ENCODE results near the gene GLIPR1L2. TPM values are rescaled to one million over a fixed set of nuclear protein-coding genes. Genes with fewer than 3 reads are reported as not detected.
"Not testable (repeated sequence)": the region's sequence is repeated elsewhere in the genome, so short reads cannot be mapped to it uniquely, and the experiment has no call there.

GLIPR1L2 gene
- total RNA-seq (1.5 TPM), polyA plus RNA-seq (ENCODE audit: insufficient read depth in 1 of 8, insufficient read length in 8 of 8, low replicate concordance in 1 of 8) (1 to 10 TPM in 6 of 8 donors, under 1 TPM in 2; 0.54 to 1.9 (median 1.6) TPM)
- long read RNA-seq, donor 1, partial matches to known transcripts: 0 of 1 reads
- long read RNA-seq, donor 1, other reads (novel, unspliced or antisense): 0 of 1 reads
- long read RNA-seq, donor 2: 0 reads
- long read RNA-seq, donor 3: 0 reads
- long read RNA-seq, donor 4: 0 reads
- long read RNA-seq, donor 5, partial matches to known transcripts: 0 of 1 reads
- long read RNA-seq, donor 5, other reads (novel, unspliced or antisense): 0 of 1 reads
- long read RNA-seq, donor 6: 0 reads
- long read RNA-seq, donor 7: 0 reads
- long read RNA-seq, donor 8, partial matches to known transcripts: 0 of 1 reads
- long read RNA-seq, donor 8, other reads (novel, unspliced or antisense): 0 of 1 reads
- long read RNA-seq, donor 9: 0 reads
- long read RNA-seq, donor 10, partial matches to known transcripts: 0 of 3 reads
- long read RNA-seq, donor 10, other reads (novel, unspliced or antisense): 0 of 3 reads
- long read RNA-seq, donor 11: 0 reads

- Histone ChIP-seq H3K9me3 (replicated peaks; ENCODE audit: control insufficient read depth, low read depth, low read length) (no peaks in the 10 kb centered on the region), H3K36me3 (ENCODE audit: control insufficient read depth, insufficient read depth, low read length) (no peaks in the 10 kb centered on the region)
Observed at GRCh38 chr12:75390899-75391538, at the start of gene GLIPR1L2. Gene GLIPR1L2 (plus strand): TSS chr12:75391089. CDS start chr12:75391117, 28 bp downstream.

DNA sequence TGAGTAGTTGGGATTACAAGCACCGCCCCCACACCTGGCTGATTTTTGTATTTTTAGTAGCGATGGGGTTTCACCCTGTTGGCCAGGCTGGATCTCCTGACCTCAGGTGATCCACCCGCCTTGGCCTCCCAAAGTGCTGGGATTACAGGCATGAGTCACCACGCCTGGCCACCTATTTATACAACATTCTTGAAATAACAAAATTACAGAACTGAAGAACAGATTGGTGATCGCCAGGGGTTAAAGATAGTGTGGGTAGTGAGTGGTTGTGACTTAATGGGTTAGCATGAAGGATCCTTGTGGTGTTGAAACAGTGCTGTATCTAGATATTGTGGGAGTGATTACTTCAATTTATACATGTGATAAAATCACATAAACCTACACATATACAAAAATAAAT lies 49.0 kb upstream of the GLIPR1L2 start:
- H3K27ac ChIP-seq (ENCODE audit: low read length): no peak overlapping the region
- no peaks in the 10 kb centered on the region for H3K36me3 ChIP-seq (ENCODE audit: control insufficient read depth, insufficient read depth, low read length)
- no peak for DNase-seq
- no peaks in the 10 kb centered on the region for H3K9me3 ChIP-seq (replicated peaks; ENCODE audit: control insufficient read depth, low read depth, low read length)
- H3K4me1 ChIP-seq (ENCODE audit: control insufficient read depth, insufficient read depth, low read length): no peaks in the 10 kb centered on the region
- 100% methylated on average over 2 of the region's 5 CpGs for WGBS (ENCODE audit: insufficient coverage)
- H3K27me3 ChIP-seq (ENCODE audit: control insufficient read depth, insufficient read depth, low read length): no peaks in the 10 kb centered on the region
- no peak overlapping the region for H3K4me3 ChIP-seq (ENCODE audit: low read length)

More at GRCh38 chr12:75390899-75391538, at the start of gene GLIPR1L2:
- WGBS (ENCODE audit: insufficient coverage): 2% methylated on average over 25 of the region's 36 CpGs
- peak; percentile 99 for DNase-seq
- Histone ChIP-seq H3K4me3 (ENCODE audit: low read length) (peak within 1 kb of the TSS; percentile 66), H3K27me3 (ENCODE audit: control insufficient read depth, insufficient read depth, low read length) (no peaks in the 10 kb centered on the region), H3K27ac (ENCODE audit: low read length) (peak within 1 kb of the TSS; percentile 87), H3K4me1 (ENCODE audit: control insufficient read depth, insufficient read depth, low read length) (no peaks in the 10 kb centered on the region)

DNA sequence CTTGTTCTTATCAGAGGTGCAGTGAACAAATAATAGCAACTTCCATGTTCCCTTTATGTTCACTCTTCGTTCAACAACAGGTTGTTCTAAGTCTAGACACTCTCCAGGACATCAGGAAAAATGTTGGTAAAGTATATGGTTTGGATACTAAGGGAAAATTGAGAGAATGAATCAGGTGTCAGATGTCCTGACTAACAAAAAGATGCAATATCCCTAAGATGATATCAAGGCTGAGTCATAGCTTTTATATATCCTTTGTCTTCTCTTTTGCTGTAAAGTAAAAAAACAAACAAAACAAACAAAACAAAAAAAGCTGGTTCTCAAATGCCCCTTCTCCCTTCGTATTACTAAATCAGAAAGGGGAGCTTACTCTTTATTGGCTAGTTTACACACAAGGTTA lies 45.4 kb upstream of the GLIPR1L2 start:
- Histone ChIP-seq H3K4me3 (ENCODE audit: low read length) (no peak overlapping the region), H3K4me1 (ENCODE audit: control insufficient read depth, insufficient read depth, low read length) (no peaks in the 10 kb centered on the region), H3K27me3 (ENCODE audit: control insufficient read depth, insufficient read depth, low read length) (no peaks in the 10 kb centered on the region), H3K36me3 (ENCODE audit: control insufficient read depth, insufficient read depth, low read length) (no peaks in the 10 kb centered on the region), H3K27ac (ENCODE audit: low read length) (no peak overlapping the region), H3K9me3 (replicated peaks; ENCODE audit: control insufficient read depth, low read depth, low read length) (no peaks in the 10 kb centered on the region)
- no CpG with 5 or more reads among the region's 2 CpGs for WGBS (ENCODE audit: insufficient coverage)
- DNase-seq: no peak

DNA sequence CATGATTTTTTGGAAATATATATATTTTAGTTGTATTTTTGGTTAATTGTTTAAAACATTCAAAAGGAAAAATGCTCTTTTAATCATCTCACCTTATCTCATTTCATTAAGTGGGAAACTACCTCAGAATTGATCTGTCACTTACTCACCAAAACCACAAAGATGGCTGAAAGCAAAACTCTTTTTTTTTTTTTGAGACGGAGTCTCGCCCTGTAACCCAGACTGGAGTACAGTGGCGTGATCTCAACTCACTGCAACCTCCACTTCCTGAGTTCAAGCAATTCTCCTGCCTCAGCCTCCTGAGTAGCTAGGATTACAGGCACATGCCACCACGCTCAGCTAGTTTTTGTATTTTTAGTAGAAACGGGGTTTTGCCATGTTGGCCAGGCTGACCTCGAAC lies 44.7 kb upstream of the GLIPR1L2 start:
- H3K4me3 ChIP-seq (ENCODE audit: low read length); H3K4me1 ChIP-seq (ENCODE audit: control insufficient read depth, insufficient read depth, low read length); H3K27ac ChIP-seq (ENCODE audit: low read length); H3K9me3 ChIP-seq (replicated peaks; ENCODE audit: control insufficient read depth, low read depth, low read length); DNase-seq; H3K36me3 ChIP-seq (ENCODE audit: control insufficient read depth, insufficient read depth, low read length); H3K27me3 ChIP-seq (ENCODE audit: control insufficient read depth, insufficient read depth, low read length): not testable (repeated sequence)
- WGBS (ENCODE audit: insufficient coverage): 93% methylated on average over 3 of the region's 6 CpGs

DNA sequence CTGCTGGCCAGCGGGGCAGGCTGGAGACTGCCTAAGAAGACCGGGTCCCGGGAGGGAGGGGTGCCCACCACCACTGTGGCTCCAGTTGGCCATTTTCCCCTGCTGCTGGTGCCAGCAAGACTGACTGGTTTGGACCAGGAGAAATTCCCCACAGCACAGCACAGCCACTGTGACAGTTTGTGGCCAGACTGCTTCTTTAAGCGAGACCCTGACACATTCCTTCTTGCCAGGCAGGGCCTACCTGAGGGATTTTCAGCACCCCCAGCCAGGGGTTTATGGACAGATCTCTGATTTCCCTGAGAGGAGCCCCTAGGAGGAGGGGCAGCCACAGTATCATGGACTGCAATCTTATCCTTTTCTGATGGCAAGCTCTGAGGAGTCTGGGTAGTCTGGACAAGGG lies 40.9 kb upstream of the GLIPR1L2 start:
- Histone ChIP-seq H3K27ac (ENCODE audit: low read length) (no peak overlapping the region), H3K36me3 (ENCODE audit: control insufficient read depth, insufficient read depth, low read length) (no peaks in the 10 kb centered on the region), H3K9me3 (replicated peaks; ENCODE audit: control insufficient read depth, low read depth, low read length) (peaks cover 8% of the 10 kb centered on the region), H3K27me3 (ENCODE audit: control insufficient read depth, insufficient read depth, low read length) (no peaks in the 10 kb centered on the region), H3K4me1 (ENCODE audit: control insufficient read depth, insufficient read depth, low read length) (no peaks in the 10 kb centered on the region), H3K4me3 (ENCODE audit: low read length) (no peak overlapping the region)
- 79% methylated on average over 3 of the region's 4 CpGs for WGBS (ENCODE audit: insufficient coverage)
- DNase-seq: no peak

GRCh38 chr12:75350413-75350812 lies 40.5 kb upstream of the GLIPR1L2 start:
- Histone ChIP-seq H3K4me3 (ENCODE audit: low read length) (no peak overlapping the region), H3K4me1 (ENCODE audit: control insufficient read depth, insufficient read depth, low read length) (no peaks in the 10 kb centered on the region), H3K27ac (ENCODE audit: low read length) (no peak overlapping the region), H3K27me3 (ENCODE audit: control insufficient read depth, insufficient read depth, low read length) (no peaks in the 10 kb centered on the region), H3K36me3 (ENCODE audit: control insufficient read depth, insufficient read depth, low read length) (no peaks in the 10 kb centered on the region), H3K9me3 (replicated peaks; ENCODE audit: control insufficient read depth, low read depth, low read length) (peaks cover 9% of the 10 kb centered on the region)
- 100% methylated on average over 1 of the region's 2 CpGs for WGBS (ENCODE audit: insufficient coverage)
- no peak for DNase-seq

GRCh38 chr12:75354011-75354410 lies 36.9 kb upstream of the GLIPR1L2 start:
- H3K4me1 ChIP-seq (ENCODE audit: control insufficient read depth, insufficient read depth, low read length): no peaks in the 10 kb centered on the region
- no peak overlapping the region for H3K4me3 ChIP-seq (ENCODE audit: low read length)
- DNase-seq: no peak
- no peak overlapping the region for H3K27ac ChIP-seq (ENCODE audit: low read length)
- peaks cover 12% of the 10 kb centered on the region for H3K9me3 ChIP-seq (replicated peaks; ENCODE audit: control insufficient read depth, low read depth, low read length)
- H3K36me3 ChIP-seq (ENCODE audit: control insufficient read depth, insufficient read depth, low read length): no peaks in the 10 kb centered on the region
- H3K27me3 ChIP-seq (ENCODE audit: control insufficient read depth, insufficient read depth, low read length): no peaks in the 10 kb centered on the region

DNA sequence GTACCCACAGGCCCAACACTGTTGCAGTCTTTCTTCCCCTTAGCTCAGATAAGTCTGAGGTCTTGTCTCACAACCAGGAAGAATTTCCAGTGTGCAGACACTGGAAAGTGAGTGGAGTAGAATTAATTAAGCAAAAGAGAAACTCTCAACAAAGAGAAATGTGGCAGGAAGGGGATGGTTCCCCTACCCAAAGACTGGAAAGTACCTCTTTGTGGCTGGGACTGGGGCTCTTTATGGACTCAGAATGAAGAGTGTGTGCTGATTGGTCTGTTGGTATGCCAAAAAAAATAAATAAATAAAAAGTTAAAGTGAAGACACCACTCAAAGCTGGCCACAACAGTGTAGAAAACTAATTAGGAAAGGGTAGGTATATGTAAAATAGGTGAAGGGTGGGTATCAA lies 30.0 kb upstream of the GLIPR1L2 start:
- Histone ChIP-seq H3K27me3 (ENCODE audit: control insufficient read depth, insufficient read depth, low read length) (no peaks in the 10 kb centered on the region), H3K27ac (ENCODE audit: low read length) (no peak overlapping the region), H3K36me3 (ENCODE audit: control insufficient read depth, insufficient read depth, low read length) (no peaks in the 10 kb centered on the region), H3K4me1 (ENCODE audit: control insufficient read depth, insufficient read depth, low read length) (no peaks in the 10 kb centered on the region), H3K4me3 (ENCODE audit: low read length) (no peak overlapping the region), H3K9me3 (replicated peaks; ENCODE audit: control insufficient read depth, low read depth, low read length) (no peaks in the 10 kb centered on the region)
- no peak for DNase-seq

- H3K36me3 ChIP-seq (ENCODE audit: control insufficient read depth, insufficient read depth, low read length): no peaks in the 10 kb centered on the region
- no peak overlapping the region for H3K4me3 ChIP-seq (ENCODE audit: low read length)
- DNase-seq: no peak
- H3K9me3 ChIP-seq (replicated peaks; ENCODE audit: control insufficient read depth, low read depth, low read length): no peaks in the 10 kb centered on the region
- H3K4me1 ChIP-seq (ENCODE audit: control insufficient read depth, insufficient read depth, low read length): no peaks in the 10 kb centered on the region
- no peak overlapping the region for H3K27ac ChIP-seq (ENCODE audit: low read length)
- no peaks in the 10 kb centered on the region for H3K27me3 ChIP-seq (ENCODE audit: control insufficient read depth, insufficient read depth, low read length)
- WGBS (ENCODE audit: insufficient coverage): no CpG with 5 or more reads among the region's 1 CpG
Observed at GRCh38 chr12:75361408-75361807, 29.5 kb upstream of the GLIPR1L2 start.

GRCh38 chr12:75364919-75365318 lies 26.0 kb upstream of the GLIPR1L2 start:
- Histone ChIP-seq H3K27me3 (ENCODE audit: control insufficient read depth, insufficient read depth, low read length) (no peaks in the 10 kb centered on the region), H3K4me3 (ENCODE audit: low read length) (no peak overlapping the region), H3K4me1 (ENCODE audit: control insufficient read depth, insufficient read depth, low read length) (no peaks in the 10 kb centered on the region), H3K9me3 (replicated peaks; ENCODE audit: control insufficient read depth, low read depth, low read length) (no peaks in the 10 kb centered on the region), H3K36me3 (ENCODE audit: control insufficient read depth, insufficient read depth, low read length) (no peaks in the 10 kb centered on the region), H3K27ac (ENCODE audit: low read length) (no peak overlapping the region)
- DNase-seq: no peak
